ENCODE results near the gene ROR2.

GRCh38 chr9:91533382-91533781 is 416.6 kb downstream of the ROR2 start:
- no peak for TF ChIP-seq ZNF280D (CRISPR knock-in tag; IDR thresholded peaks at IDR 0.05)
- no peak for TF ChIP-seq ZBTB26 (CRISPR knock-in tag; IDR thresholded peaks at IDR 0.05; ENCODE audit: borderline replicate concordance)
- no peak for TF ChIP-seq PHF8 (CRISPR knock-in tag; IDR thresholded peaks at IDR 0.05)
- no peak for TF ChIP-seq PBX2 (CRISPR knock-in tag; IDR thresholded peaks at IDR 0.05)
- TF ChIP-seq GABPA (IDR thresholded peaks at IDR 0.05; ENCODE audit: low read depth, low read length), result no peak
- no peak for TF ChIP-seq GABPA (CRISPR knock-in tag; IDR thresholded peaks at IDR 0.05; ENCODE audit: low read depth)
- no peak for TF ChIP-seq HCFC1 (IDR thresholded peaks at IDR 0.05; ENCODE audit: low read depth, low read length)
- TF ChIP-seq ELF4 (CRISPR knock-in tag; IDR thresholded peaks at IDR 0.05; ENCODE audit: borderline replicate concordance), result no peak
